GM21528 (cell line): ENCODE results near the gene FBXW9.
"Not testable (repeated sequence)": the region's sequence is repeated elsewhere in the genome, so short reads cannot be mapped to it uniquely, and the experiment has no call there.

ENCODE experiments used
- ATAC-seq: cut with Tn5 transposase; IDR thresholded peaks from one replicate; pipeline ENCODE4 v1.9.1; 2021; ENCODE audit warnings: mild to moderate bottlenecking, moderate library complexity; ENCODE audit not compliant: unreplicated experiment, low FRiP score

FBXW9 gene

GRCh38 chr19:12685831-12686230 is 10.6 kb downstream of the FBXW9 start:
- no peak for ATAC-seq

GRCh38 chr19:12681074-12681987 is 15.1 kb downstream of the FBXW9 start, which contains the start of gene DHPS:
Gene DHPS, minus strand, starts transcription at chr19:12681880. Its CDS starts 114 bp downstream, at chr19:12681766.
- peak; percentile 56 for ATAC-seq

GRCh38 chr19:12680034-12680433 is 16.4 kb downstream of the FBXW9 start:
- no peak for ATAC-seq

- not testable (repeated sequence) for ATAC-seq
These were observed 18.4 kb downstream of the FBXW9 start for GRCh38 chr19:12678039-12678438.

GRCh38 chr19:12676928-12677327 is 19.5 kb downstream of the FBXW9 start:
- ATAC-seq: no peak

- ATAC-seq: no peak
These were observed 20.0 kb downstream of the FBXW9 start for GRCh38 chr19:12676384-12676792.

- no peak for ATAC-seq
These were observed 20.5 kb downstream of the FBXW9 start for GRCh38 chr19:12675940-12676339.

GRCh38 chr19:12675399-12675798 is 21.0 kb downstream of the FBXW9 start:
- no peak for ATAC-seq

GRCh38 chr19:12672744-12673143 is 23.7 kb downstream of the FBXW9 start:
- ATAC-seq: no peak

GRCh38 chr19:12670159-12670928 is 26.1 kb downstream of the FBXW9 start:
- ATAC-seq: no peak

GRCh38 chr19:12669270-12670158 is 26.9 kb downstream of the FBXW9 start:
- peak; percentile 35 for ATAC-seq

- no peak for ATAC-seq
These were observed 27.5 kb downstream of the FBXW9 start for GRCh38 chr19:12668932-12669269.

GRCh38 chr19:12668346-12668745 is 28.1 kb downstream of the FBXW9 start:
- no peak for ATAC-seq

GRCh38 chr19:12667731-12668302 is 28.6 kb downstream of the FBXW9 start:
- ATAC-seq: no peak

GRCh38 chr19:12666265-12667048 is 30.0 kb downstream of the FBXW9 start, which contains the start of the genes MAN2B1 and WDR83:
Gene MAN2B1, minus strand, starts transcription at chr19:12666742. Its CDS starts 41 bp downstream, at chr19:12666701.
Gene WDR83, plus strand, starts transcription at chr19:12666807. Its CDS starts 2,984 bp downstream, at chr19:12669791.
- ATAC-seq: no peak

GRCh38 chr19:12665671-12666264 is 30.7 kb downstream of the FBXW9 start:
- ATAC-seq: no peak

- ATAC-seq: no peak
These were observed 31.2 kb downstream of the FBXW9 start for GRCh38 chr19:12665281-12665573.

GRCh38 chr19:12664406-12665280 is 31.8 kb downstream of the FBXW9 start:
- no peak for ATAC-seq
